TTC549 (cell line): ENCODE measurements around the gene AIF1.

ENCODE experiments used
- FAIRE-seq: peaks from 2 replicates; lab custom pipeline; 2012; peaks lifted over from hg19 to GRCh38; lab: Jason Lieb, UNC

The AIF1 gene

GRCh38 chr6:31663961-31664789 is 49.1 kb downstream of the AIF1 start:
- no peak for FAIRE-seq

- peak; percentile 53 for FAIRE-seq
These were observed 49.9 kb downstream of the AIF1 start, which contains the start of gene GPANK1 for GRCh38 chr6:31664790-31665500. Gene GPANK1, minus strand, starts transcription at chr6:31664997. Its CDS starts 519 bp downstream, at chr6:31664478.

- FAIRE-seq, result peak; percentile 69
These were observed 50.7 kb downstream of the AIF1 start, which contains the start of gene CSNK2B for GRCh38 chr6:31665501-31666336. Gene CSNK2B, plus strand, starts transcription at chr6:31666080. Its CDS starts 752 bp downstream, at chr6:31666832.

GRCh38 chr6:31666337-31666965 is 51.4 kb downstream of the AIF1 start:
- FAIRE-seq, result no peak
